HG03460 (cell line): ENCODE measurements around the gene JDP2.

Experiments
- ATAC-seq: cut with Tn5 transposase; IDR thresholded peaks from one replicate; pipeline ENCODE4 v1.9.1; 2021; ENCODE audit not compliant: unreplicated experiment

JDP2 gene

DNA sequence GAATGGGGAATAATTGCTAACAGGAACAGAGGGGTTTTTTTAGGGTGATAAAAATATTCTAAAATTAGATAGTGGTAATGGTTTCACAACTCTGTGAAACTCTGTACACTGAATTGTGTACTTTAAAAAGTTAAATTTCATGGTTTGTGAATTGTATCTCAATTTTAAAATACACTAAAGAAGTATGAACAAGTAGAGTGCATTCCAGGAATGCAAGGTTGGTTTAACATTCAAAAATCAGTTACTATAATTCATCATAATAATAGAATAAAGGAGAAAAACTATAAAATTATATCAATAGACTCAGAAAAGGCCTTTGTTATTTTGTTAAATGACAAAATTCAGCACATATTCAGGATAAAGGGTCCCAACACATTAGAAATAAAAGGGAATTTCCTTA, 83.4 kb downstream of the JDP2 start:
- ATAC-seq, result no peak

DNA sequence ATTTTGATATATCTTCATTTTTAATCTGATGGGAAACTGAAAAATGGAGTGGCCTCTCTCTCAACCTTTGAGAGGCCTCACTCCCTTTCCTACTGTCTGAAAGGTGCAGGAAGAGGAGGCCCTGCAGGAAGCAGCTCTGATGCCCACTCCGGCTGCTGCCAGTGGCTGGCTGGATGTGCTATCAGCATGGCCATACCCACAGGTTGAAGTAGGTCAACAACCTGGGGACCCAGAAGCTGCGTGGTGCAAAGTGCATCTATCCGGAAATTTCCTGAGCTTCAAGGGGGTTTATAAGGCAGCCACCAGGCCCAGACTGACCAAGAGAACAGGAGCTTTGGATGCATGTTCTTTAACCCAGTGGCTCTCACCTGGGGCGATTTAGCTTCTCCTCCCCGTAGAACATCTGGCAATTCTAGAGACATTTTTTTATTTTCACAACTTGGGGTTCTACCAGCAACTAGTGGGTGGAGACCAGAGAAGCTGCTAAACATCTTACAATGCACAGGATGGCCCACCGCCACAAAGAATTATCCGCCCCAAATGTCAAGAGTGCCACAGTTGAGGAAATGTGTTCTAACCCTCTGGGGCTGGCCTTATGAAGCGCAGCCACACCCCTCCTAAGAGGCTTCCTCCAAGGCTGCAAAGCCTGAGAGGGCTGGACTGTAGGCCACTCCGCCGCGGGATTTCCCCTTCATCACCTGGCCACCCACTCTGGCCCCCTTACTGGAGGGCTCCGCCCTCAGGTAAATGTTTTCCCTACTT, 86.3 kb downstream of the JDP2 start:
- ATAC-seq, result peak; percentile 32

DNA sequence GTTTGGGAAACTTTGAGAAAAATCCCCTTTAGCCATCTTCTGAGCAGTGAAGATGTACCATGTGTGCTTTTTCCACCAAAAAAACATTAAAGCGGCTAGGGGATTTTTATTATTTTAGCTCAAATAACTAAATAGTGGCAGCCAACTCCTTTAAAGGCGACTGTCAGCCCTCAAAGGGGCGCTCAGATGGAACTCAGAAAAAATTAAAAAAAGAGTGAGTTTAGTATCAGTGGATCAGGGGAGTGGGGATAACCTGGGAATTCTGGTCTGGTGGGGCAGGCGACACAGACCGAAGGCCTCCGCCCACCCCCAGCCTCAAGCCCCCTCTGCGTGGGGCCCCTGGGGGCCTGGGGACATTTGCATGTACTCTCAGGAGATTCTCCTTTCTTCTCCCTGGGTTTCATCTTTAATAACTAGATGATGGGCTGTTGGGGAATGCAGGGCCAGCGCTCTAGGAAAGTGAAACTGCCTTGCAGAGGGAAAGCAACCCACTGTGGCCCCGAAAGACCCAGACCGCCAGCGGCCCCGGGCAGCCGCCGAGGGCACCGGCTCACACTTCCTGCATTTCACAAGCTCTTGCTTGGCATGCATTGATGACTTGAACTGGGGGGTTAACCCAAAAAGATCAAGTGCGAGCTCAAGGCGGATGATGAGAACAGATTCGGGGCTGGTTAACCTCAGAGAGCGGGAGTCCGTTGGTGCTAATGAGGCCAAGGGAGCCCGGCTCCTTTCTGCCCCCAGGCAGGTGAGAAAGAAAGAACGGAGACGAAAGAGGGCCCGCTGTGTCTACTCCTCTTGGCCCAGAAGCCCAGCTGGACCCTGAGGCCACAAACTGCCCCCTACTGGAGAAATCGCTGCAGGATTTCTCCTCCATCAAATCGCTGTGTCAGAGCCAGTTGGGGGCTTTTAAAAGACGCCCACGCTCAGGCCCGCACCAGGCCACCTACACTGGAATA, 87.1 kb downstream of the JDP2 start:
- peak; percentile 55 for ATAC-seq

DNA sequence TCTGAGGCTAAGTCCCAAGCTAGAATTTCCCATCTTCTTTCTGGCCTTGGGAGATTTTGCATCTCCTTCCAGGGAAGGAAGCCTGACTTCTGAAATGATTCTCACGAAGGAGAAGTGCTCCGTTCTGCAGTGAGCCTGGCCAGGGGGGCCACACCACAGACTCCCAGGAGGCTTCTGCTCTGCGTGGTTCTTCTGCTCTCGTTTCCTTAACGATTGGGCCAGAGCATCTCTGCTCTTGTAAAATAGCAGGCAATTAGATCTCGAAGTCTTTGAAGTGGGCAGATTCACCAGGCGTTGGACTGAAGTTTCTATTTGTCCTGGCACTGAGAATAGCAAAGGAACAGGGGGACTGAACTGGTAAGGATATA, 87.8 kb downstream of the JDP2 start:
- ATAC-seq, result peak; percentile 54

DNA sequence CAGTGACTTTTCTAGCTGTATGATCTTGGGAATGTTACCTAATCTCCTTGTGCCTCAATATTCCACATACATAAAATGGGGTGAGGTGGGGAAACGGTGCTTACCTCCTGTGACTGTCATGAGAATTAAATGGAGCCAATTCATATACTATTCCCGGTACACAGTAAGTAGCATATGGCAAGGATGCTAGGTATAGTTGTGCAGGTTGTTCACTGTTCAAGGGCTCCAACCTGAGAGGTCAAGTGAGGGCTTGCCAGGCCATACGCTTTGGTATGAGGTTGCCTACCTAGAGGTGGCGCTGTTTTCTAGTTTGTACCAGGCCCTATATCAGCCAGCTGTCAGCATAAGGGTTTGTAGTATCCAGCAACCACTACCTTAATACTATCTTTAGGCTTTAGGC, 90.8 kb downstream of the JDP2 start:
- ATAC-seq, result no peak

DNA sequence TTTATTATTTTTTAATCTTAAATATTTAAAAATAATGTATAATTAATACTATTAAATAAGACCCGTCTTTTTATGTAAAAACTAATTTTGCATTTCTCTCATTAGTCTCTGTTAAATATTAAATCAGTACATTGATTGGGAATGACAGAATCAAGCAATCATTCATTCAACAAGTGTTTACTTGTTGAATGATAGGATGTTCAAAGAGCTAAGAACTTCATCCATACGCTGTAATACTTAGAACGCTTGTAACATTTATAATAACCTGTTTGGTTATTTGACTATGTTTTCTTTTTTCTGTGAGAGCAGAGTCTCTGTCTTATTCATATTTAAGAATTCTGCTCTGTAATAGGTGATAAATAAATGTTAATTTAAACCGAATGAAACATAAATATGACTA, 91.6 kb downstream of the JDP2 start:
- ATAC-seq, result no peak

DNA sequence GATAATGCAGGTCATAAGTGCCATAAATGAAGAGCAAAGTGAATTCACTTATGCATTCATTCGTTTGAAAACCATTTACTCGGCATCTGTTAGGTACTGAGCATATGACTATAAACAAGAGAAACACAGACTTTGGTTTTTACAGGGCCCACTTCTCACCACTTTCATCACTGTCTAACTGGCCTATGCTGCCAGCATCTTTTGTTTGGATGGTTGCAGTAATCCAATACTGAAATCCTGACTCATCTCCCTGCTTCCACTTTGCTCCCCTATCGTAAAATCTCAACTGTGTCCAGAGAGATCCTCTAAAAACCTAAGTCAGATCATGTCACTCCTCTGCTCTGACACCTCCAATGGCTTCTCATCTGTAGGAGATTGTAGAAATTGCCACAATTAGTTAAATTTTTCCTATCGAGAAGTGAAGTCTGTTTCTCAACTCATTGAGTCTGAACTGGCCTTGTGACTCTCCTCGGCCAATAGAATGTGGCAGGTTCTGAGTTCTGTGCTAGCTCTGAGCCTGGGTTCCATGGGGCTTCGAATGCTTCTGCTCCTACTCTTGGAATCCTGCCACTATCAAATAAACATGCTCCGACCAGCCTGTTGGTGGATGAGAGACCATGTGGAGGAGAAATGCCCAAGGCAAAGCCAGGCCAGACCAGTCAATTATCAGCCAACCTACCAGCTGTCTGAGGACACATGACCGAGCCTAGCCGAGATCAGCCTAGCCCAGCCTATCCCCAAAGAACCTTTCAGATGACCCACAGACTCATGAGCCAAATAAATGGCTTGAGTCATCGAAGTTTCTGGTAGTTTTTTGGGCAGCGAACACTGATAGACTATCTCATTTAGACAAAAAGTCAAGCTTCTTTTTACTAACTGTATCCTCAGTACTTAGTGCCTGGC, 92.3 kb downstream of the JDP2 start:
- no peak for ATAC-seq

DNA sequence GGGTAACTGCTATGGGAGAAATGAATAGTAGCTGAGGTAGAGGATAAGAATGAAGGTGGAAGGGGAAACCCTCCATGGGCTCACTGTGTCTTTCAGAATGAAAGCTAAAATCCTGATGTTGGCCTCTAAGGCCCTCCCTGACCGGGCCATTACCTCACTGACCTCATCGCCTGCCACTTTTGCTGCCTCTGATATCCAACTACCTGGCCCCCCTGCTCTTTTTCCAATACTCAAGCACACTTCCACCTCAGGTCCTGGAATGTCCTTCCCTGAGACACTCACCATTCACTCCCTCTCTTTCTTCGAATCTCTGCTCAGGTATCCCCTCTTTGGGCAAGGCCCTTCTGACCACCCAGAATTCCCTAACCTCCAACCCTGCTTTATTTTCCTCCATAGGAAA, 93.0 kb downstream of the JDP2 start:
- no peak for ATAC-seq

DNA sequence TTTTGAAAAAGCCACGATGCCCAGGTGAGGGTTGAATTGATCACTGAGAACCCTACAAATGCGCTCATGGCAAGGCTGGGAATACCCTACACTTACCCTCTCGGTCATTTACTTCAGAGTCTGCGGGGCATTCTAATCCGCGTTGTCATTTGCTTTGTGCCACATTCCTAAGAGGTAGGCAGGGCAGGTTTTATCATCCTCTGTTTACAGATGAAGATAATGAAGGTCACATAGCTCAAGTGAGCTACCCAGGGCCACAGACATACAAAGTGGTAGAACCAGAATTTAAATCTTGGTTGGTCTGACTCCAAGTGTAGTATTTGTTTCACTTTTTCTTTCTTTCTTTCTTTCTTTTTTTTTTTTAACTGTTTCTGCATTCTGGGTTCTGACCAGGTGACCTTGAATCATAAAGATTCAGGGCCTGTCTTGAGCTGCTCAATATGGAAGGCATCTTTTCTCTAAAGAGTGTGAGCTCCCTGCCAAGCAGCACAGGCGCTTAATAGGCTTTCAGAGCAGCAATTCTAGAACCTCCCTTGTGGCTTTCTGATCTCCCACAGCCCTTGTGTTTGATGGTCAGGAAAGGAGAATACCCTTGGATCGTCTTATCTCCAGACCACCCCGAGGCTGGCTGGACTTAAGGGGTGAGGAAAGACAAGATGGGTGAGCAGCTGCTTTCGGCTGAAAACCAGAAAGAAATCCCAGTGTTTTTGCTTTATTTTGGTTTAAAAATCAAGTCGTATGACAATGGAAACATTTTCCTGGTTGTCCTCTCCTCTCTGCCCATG, 93.8 kb downstream of the JDP2 start:
- ATAC-seq, result no peak

DNA sequence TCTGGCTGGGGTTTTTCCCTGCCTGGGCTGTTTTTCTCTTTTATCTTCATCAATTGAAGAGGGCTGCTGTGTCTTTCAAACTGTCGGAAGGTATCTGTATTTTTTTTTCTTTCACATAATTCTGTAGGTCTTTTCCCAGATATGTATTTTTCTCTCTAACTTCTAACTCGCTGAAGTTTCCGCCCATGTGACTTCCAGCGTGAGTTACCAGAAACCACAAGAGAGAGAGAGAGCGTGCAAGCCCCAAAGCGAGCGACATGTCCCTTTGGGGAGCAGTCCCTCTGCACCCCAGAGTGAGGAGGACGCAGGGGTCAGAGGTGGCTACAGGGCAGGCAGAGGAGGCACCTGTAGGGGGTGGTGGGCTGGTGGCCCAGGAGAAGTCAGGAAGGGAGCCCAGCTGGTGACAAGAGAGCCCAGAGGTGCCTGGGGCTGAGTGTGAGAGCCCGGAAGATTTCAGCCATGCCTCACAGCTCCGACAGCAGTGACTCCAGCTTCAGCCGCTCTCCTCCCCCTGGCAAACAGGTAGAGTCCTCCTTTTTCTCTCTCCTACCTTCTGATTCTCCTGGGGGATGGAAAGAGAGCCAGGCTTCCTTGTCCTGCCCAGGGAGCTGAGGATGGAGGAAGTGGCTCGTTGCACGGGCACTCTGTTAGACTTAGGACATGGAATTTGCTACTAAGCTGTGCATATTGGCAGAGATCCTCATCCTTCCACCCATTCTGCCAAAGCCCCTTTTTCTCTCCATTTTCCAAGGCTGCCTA, 94.6 kb downstream of the JDP2 start, which contains the start of gene BATF:
Gene BATF (plus strand): TSS at position 246 of the 759 bp plus-strand sequence. CDS start 214 bp downstream, at position 460.
- peak; percentile 66 for ATAC-seq

DNA sequence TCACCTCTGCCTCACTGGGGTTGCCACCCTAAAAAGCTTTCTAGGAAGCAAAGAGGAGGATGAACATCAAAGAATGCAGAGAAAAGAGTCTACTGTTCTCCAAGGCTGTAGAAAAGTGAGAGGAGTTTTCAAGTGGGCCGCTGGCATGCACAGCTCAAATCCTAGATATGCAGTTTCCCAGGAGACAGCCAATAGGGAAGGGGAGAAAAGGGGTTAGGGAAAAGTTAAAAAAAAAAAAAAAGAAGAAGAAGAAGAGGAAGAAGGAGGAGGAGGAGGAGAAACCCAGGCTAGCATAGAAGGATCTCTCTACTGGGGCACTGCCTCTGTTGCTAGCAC, 95.1 kb downstream of the JDP2 start:
- no peak for ATAC-seq
